ENCODE results near the gene TREM1. TPM values are rescaled to one million over a fixed set of nuclear protein-coding genes. Genes with fewer than 3 reads are reported as not detected.

TREM1 gene
- 10 to 100 TPM in 1 of 3 donors, 1 to 10 TPM in 1, under 1 TPM in 1; 0.22 to 12.9 (median 4.3) TPM for polyA plus RNA-seq

DNA sequence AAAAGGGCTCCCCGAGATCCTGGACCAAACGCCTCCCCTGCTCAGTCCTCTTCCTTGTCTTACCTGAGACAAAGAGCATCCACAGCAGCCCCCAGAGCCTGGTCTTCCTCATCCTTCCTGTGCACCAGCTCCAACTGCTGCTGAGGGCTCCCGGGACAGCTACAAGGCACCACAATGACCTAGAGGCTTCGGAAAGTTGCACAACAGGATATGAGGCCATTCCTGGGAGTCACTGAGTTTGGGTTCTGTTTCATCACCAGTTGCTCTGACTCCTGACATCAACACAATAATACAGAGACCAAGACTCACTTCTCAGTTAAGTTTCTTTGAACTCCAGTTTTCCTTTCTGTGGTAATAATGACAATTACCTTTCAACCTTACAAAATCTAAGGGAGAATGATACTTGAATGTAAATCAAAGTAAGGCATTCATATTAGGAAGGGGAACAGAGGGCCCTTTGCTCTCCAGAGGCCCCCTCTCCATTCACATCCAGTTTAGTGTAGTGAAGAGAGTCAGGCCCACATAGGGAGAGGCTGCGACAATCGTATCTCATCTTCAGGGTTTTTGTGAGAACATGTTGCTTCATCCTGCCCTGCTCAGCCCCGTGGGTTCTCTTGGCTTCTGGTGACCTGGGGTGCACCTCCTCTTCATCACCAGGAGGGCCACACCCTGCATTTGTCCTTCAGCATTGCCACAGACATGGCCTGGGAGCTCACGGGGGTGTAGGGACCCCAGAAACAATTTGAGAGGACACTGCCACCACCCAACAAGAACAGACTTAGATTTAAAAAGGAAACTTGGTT is at the start of gene TREM1:
Gene TREM1, minus strand, starts transcription at position 139 of the 803 bp plus-strand sequence. Its CDS starts 27 bp downstream, at position 112.
- WGBS, 3 donors = 49 to 78% (median 52%) methylated on average over 8 of the region's 8 CpGs
- no peak within 1 kb of the TSS for H3K27ac ChIP-seq (ENCODE audit: low read depth, low read length)

DNA sequence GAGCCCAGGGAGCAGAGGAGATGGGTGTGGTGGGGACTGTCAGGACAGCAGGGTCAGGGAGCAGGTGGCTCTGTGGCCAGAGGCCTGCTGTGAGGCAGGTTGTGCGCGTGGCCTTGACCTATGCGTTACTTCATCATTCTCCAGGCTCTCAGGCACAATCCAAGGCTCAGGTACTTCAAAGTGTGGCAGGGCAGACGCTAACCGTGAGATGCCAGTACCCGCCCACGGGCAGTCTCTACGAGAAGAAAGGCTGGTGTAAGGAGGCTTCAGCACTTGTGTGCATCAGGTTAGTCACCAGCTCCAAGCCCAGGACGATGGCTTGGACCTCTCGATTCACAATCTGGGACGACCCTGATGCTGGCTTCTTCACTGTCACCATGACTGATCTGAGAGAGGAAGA is 49.5 kb upstream of the TREM1 start:
- no peak overlapping the region for H3K27ac ChIP-seq (ENCODE audit: low read depth, low read length)
- 78 to 93% (median 91%) methylated on average over 11 of the region's 11 CpGs for WGBS, 3 donors

- 76 to 87% (median 81%) methylated on average over 5 of the region's 5 CpGs for WGBS, 3 donors
These were observed 48.8 kb upstream of the TREM1 start, which contains the start of gene NCR2 for GRCh38 chr6:41335296-41335695. Gene NCR2, plus strand, starts transcription at chr6:41335608. Its CDS starts 269 bp downstream, at chr6:41335877.

GRCh38 chr6:41334482-41335040 is 48.1 kb upstream of the TREM1 start:
- 64 to 67% (median 65%) methylated on average over 11 of the region's 11 CpGs for WGBS, 3 donors
- H3K27ac ChIP-seq (ENCODE audit: low read depth, low read length) = no peak overlapping the region

More at GRCh38 chr6:41335296-41335695, 48.8 kb upstream of the TREM1 start, which contains the start of gene NCR2:
- H3K27ac ChIP-seq (ENCODE audit: low read depth, low read length) = no peak within 1 kb of the TSS

- no peak overlapping the region for H3K27ac ChIP-seq (ENCODE audit: low read depth, low read length)
- 82 to 85% (median 84%) methylated on average over 4 of the region's 4 CpGs for WGBS, 3 donors
These were observed 46.6 kb upstream of the TREM1 start for GRCh38 chr6:41332842-41333736.

DNA sequence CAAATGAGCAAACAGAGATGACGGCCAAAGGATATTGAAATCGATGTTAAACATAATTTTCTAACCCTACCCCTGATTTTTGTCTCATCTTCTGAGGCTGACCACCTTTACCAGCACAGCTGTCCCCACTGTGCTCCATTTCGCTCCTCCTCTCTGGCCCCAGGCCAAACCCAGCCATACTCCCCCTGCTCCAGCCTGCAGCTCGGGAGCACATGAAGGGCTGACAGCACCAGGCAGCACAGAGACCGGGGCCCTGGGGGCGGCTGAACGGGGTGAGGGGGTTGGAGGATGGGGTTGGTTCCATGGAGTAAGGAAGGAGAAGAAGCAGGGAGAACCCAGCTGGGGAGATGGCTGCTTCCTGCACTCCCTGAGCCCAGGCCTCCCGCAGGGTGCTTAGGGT is 45.8 kb upstream of the TREM1 start:
- no peak overlapping the region for H3K27ac ChIP-seq (ENCODE audit: low read depth, low read length)
- 66 to 82% (median 67%) methylated on average over 8 of the region's 8 CpGs for whole genome bisulfite sequencing, 3 donors

DNA sequence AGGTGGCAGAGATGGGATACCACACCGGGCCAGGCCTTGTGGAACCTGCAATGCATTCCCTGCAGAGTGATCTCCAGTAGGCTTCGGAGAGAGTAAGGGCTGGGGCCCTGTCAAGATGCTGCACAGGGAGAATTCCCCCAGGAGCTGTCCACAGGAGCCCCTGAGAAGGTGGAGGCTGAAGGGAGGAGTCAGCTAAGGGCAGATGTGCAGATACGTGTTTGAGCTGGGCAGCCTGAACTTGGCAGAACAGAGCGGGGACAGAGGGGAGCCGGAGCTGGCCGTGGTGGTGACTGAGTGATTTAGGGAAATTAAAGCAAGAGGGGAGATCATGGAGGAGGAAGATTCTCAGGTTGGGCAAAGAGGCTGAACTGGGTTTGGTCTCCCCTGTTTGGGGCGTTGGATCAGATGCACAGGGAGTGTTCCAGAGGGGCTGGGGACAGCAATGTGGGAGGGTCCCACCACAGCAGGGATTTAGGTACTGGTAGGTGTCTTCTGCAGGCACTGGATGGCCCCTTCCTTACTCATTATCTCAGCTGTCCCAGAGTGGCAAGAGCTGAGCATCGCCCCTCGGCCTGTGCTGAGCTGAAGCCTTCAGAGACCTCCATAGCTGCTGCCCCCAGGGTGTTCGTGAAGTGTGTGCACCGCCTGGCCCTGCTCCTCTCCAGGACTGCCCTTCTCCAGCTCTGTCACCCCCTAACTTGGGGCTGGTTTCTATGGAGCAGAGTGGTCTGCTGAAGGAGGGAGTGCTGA is 45.1 kb upstream of the TREM1 start:
- WGBS, 3 donors = 88 to 93% (median 91%) methylated on average over 11 of the region's 11 CpGs
- no peak overlapping the region for H3K27ac ChIP-seq (ENCODE audit: low read depth, low read length)

- WGBS, 3 donors = 74 to 84% (median 79%) methylated on average over 2 of the region's 2 CpGs
- no peak overlapping the region for H3K27ac ChIP-seq (ENCODE audit: low read depth, low read length)
These were observed 40.7 kb upstream of the TREM1 start for GRCh38 chr6:41327177-41327576.

GRCh38 chr6:41326092-41326491 is 39.6 kb upstream of the TREM1 start:
- H3K27ac ChIP-seq (ENCODE audit: low read depth, low read length) = no peak overlapping the region
- 61 to 73% (median 69%) methylated on average over 9 of the region's 9 CpGs for WGBS, 3 donors

- WGBS, 3 donors = 46 to 68% (median 54%) methylated on average over 4 of the region's 4 CpGs
- no peak overlapping the region for H3K27ac ChIP-seq (ENCODE audit: low read depth, low read length)
These were observed 39.1 kb upstream of the TREM1 start for GRCh38 chr6:41325446-41326066.

DNA sequence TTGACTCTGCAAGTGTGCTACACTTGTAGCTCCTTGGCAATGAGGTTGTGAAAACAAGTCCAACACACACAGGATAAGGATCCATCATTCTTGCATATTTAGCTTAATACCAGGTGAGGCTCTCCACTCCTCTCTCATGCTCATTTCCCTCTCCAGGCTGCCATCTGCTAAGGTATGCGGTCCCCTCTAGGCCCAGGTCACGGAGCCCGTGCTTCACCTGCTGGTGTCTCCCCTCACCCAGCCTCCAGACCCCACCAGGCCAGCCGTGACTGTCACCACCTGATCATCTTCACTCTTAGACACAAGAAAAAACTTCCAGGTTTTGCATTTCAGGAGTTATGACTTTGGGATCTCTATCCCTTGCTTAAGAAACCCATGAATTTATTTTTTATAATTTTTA is 34.7 kb upstream of the TREM1 start:
- no peak overlapping the region for H3K27ac ChIP-seq (ENCODE audit: low read depth, low read length)
- WGBS, 3 donors = 83 to 88% (median 86%) methylated on average over 4 of the region's 4 CpGs

- WGBS, 3 donors = 15 to 22% (median 17%) methylated on average over 33 of the region's 33 CpGs
These were observed 32.4 kb upstream of the TREM1 start for GRCh38 chr6:41318654-41319565.

DNA sequence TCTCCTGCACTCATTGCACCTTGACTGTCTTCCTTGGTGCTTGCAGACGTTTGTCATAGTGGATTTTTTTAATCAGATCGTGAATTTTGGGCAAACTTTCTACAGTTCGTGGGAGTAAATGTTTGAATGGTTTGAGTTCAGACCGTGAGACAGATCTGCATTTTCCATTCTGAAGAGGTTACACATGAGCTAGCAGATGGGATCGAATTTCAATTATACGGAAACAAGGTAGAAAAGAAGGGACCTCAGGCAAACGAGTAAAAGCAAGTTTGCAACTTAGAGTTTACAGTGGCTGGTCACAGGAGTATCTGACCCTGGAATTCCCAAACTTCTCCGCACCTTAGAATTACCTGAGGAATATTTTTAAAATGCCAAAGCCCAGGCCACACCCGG is 31.8 kb upstream of the TREM1 start:
- 24 to 41% (median 37%) methylated on average over 9 of the region's 9 CpGs for WGBS, 3 donors

More at GRCh38 chr6:41318654-41319565, 32.4 kb upstream of the TREM1 start:
- H3K27ac ChIP-seq (ENCODE audit: low read depth, low read length) = no peak overlapping the region

DNA sequence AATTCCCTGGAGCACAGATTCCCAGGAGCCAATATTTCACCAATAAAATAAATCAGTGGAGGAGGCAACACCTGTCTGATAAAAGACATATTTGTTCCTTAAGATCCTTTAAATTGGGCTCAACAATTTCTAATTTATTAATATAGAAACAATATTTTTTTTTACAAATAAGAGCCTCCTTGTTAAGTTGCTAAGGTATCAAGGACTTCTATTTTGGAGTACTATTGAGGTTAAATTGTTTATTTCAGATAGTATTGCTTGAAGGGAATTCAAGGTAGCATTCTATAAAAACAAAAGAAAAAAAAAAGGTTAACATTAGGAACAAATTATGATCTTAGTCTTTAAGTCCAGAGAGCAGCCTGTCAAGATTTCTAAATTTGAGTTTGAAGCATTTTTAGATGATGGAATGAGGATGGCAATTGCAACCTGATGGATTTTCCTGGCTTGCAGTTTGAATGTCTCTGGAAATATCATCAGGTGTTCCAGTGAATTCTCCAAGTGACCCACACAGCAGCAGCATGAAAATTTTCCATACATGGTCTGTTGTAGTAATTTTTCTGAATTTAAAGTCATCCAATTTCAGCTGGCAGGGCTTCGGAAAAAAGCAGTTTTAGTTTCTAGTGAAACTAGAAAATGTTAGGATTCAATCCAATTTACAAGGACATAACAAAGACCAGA is 29.6 kb upstream of the TREM1 start:
- H3K27ac ChIP-seq (ENCODE audit: low read depth, low read length) = no peak overlapping the region
- 71 to 94% (median 83%) methylated on average over 1 of the region's 1 CpG for WGBS, 3 donors

More for the DNA sequence above, 31.8 kb upstream of the TREM1 start:
- H3K27ac ChIP-seq (ENCODE audit: low read depth, low read length) = no peak overlapping the region

- 54 to 62% (median 62%) methylated on average over 2 of the region's 2 CpGs for WGBS, 3 donors
- no peak overlapping the region for H3K27ac ChIP-seq (ENCODE audit: low read depth, low read length)
These were observed 28.7 kb upstream of the TREM1 start for GRCh38 chr6:41315203-41315602.

DNA sequence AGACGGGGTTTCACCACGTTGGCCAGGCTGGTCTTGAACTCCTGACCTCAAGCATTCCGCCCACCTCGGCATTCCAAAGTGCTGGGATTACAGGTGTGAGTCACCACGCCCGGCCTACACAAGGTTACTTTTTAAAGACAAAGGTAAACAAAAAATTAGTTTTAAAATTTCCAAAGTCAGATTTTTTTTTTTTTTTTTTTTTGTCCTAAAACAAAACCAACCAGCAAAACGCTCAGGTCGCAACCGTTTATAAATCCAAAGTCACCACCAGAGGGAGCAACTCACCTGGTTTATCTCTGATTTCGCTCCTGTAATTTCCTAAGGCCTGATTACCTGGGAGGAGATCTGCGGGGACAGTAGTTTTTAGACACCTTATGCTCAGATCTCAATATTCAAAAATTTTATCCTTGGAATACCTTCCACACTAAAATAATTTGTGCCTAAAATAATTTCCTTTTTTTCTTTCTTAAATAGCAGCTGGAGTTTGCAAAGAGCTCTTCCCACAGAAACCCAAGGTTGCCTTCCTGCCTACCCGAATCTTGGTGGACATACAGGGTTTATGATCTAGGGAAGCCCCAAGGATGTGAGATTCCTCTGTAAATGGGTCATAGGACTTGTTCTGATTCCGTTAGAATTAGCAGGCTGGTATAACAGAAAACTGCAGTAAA is 19.8 kb upstream of the TREM1 start:
- WGBS, 3 donors = 19 to 32% (median 26%) methylated on average over 13 of the region's 13 CpGs
- no peak overlapping the region for H3K27ac ChIP-seq (ENCODE audit: low read depth, low read length)
